Stimulated activated CD4-positive, alpha-beta T cell treated with anti-CD3 and anti-CD28 coated beads, Interleukin-12 subunit alpha, Interleukin-12 subunit beta, amount 100 ng/mL, for 48 hours (primary cell): ENCODE measurements around the gene AKNA.
A peak's percentile ranks its signal among the peaks of the same experiment; 100 is the strongest.

Experiments used
- DNase-seq, 3 donors: peaks; one replicate each; pipeline ENCODE4 v3.0.0-alpha.2; 2020; ENCODE audit warnings: low read depth in 2 of 3, low spot score in 1 of 3

AKNA gene

GRCh38 chr9:114308361-114308950 lies 79.3 kb downstream of the AKNA start:
- DNase-seq = no peak

- DNase-seq = no peak
These were observed 79.9 kb downstream of the AKNA start for GRCh38 chr9:114307899-114308267.

GRCh38 chr9:114304416-114305188 lies 83.2 kb downstream of the AKNA start:
- DNase-seq = no peak

- DNase-seq = no peak
These were observed 83.8 kb downstream of the AKNA start for GRCh38 chr9:114303977-114304376.

GRCh38 chr9:114303571-114303970 lies 84.2 kb downstream of the AKNA start:
- no peak for DNase-seq

- no peak for DNase-seq
These were observed 85.1 kb downstream of the AKNA start for GRCh38 chr9:114302727-114303126.

GRCh38 chr9:114301798-114302565 lies 85.8 kb downstream of the AKNA start:
- DNase-seq = no peak

- DNase-seq = no peak
These were observed 86.7 kb downstream of the AKNA start for GRCh38 chr9:114300846-114301797.

- DNase-seq = no peak
These were observed 87.5 kb downstream of the AKNA start for GRCh38 chr9:114300153-114300845.

GRCh38 chr9:114299286-114300152 lies 88.3 kb downstream of the AKNA start:
- no peak for DNase-seq

GRCh38 chr9:114296338-114296737 lies 91.4 kb downstream of the AKNA start:
- no peak for DNase-seq

GRCh38 chr9:114294664-114295063 lies 93.1 kb downstream of the AKNA start:
- no peak for DNase-seq

GRCh38 chr9:114291886-114292590 lies 95.7 kb downstream of the AKNA start:
- no peak for DNase-seq

GRCh38 chr9:114291064-114291474 lies 96.7 kb downstream of the AKNA start:
- DNase-seq = peak; percentile 39 to 72 (median 61)

- DNase-seq = no peak
These were observed 97.2 kb downstream of the AKNA start for GRCh38 chr9:114290561-114290986.

GRCh38 chr9:114289571-114290481 lies 98.0 kb downstream of the AKNA start:
- no peak for DNase-seq

- DNase-seq = no peak
These were observed 98.7 kb downstream of the AKNA start for GRCh38 chr9:114289106-114289505.
